ENCODE data around the gene CDHR5.

CDHR5 gene

GRCh38 chr11:611001-611996 is 13.5 kb downstream of the CDHR5 start:
- DNase-seq (ENCODE audit: low spot score) (no peak), FAIRE-seq (no peak)

GRCh38 chr11:610146-610801 is 14.5 kb downstream of the CDHR5 start:
- no peak for FAIRE-seq
- DNase-seq (ENCODE audit: low spot score) = no peak

GRCh38 chr11:609341-609811 is 15.4 kb downstream of the CDHR5 start:
- FAIRE-seq = no peak

GRCh38 chr11:608791-609251 is 15.9 kb downstream of the CDHR5 start:
- DNase-seq (ENCODE audit: low spot score) (no peak), FAIRE-seq (no peak)

More at GRCh38 chr11:609341-609811, 15.4 kb downstream of the CDHR5 start:
- DNase-seq (ENCODE audit: low spot score) = no peak

- DNase-seq (ENCODE audit: low spot score) (no peak), FAIRE-seq (no peak)
Observed at GRCh38 chr11:607971-608659, 16.6 kb downstream of the CDHR5 start.

GRCh38 chr11:607020-607780 is 17.6 kb downstream of the CDHR5 start:
- FAIRE-seq = no peak
- DNase-seq (ENCODE audit: low spot score) = no peak

- DNase-seq (ENCODE audit: low spot score) (no peak), FAIRE-seq (no peak)
Observed at GRCh38 chr11:606245-606644, 18.5 kb downstream of the CDHR5 start.

- DNase-seq (ENCODE audit: low spot score) = no peak
- no peak for FAIRE-seq
Observed at GRCh38 chr11:605286-606129, 19.2 kb downstream of the CDHR5 start.

- DNase-seq (ENCODE audit: low spot score) = no peak
- FAIRE-seq = no peak
Observed at GRCh38 chr11:603154-603553, 21.6 kb downstream of the CDHR5 start.

GRCh38 chr11:601573-602245 is 23.0 kb downstream of the CDHR5 start:
- no peak for FAIRE-seq
- no peak for DNase-seq (ENCODE audit: low spot score)

- FAIRE-seq (no peak), DNase-seq (ENCODE audit: low spot score) (no peak)
Observed at GRCh38 chr11:598005-598680, 26.6 kb downstream of the CDHR5 start.

- FAIRE-seq = no peak
- no peak for DNase-seq (ENCODE audit: low spot score)
Observed at GRCh38 chr11:597166-597725, 27.5 kb downstream of the CDHR5 start.

GRCh38 chr11:596374-596773 is 28.4 kb downstream of the CDHR5 start:
- DNase-seq (ENCODE audit: low spot score) (no peak), FAIRE-seq (no peak)

- FAIRE-seq = no peak
- no peak for DNase-seq (ENCODE audit: low spot score)
Observed at GRCh38 chr11:595400-595799, 29.4 kb downstream of the CDHR5 start.

- no peak for FAIRE-seq
- DNase-seq (ENCODE audit: low spot score) = no peak
Observed at GRCh38 chr11:593347-593746, 31.4 kb downstream of the CDHR5 start.

GRCh38 chr11:592918-593317 is 31.8 kb downstream of the CDHR5 start:
- no peak for FAIRE-seq
- no peak for DNase-seq (ENCODE audit: low spot score)

- FAIRE-seq (no peak), DNase-seq (ENCODE audit: low spot score) (no peak)
Observed at GRCh38 chr11:592501-592900, 32.3 kb downstream of the CDHR5 start.

- DNase-seq (ENCODE audit: low spot score) = no peak
- no peak for FAIRE-seq
Observed at GRCh38 chr11:590997-591396, 33.8 kb downstream of the CDHR5 start.

- FAIRE-seq = no peak
Observed at GRCh38 chr11:589798-590197, 35.0 kb downstream of the CDHR5 start.

More at GRCh38 chr11:589798-590197, 35.0 kb downstream of the CDHR5 start:
- no peak for DNase-seq (ENCODE audit: low spot score)

Data from RCC 7860 (cell line).